PFSK-1 (cell line): ENCODE measurements around the gene RO60.

Experiments used
- FOXP2 ChIP-seq: optimal IDR thresholded peaks from 2 replicates; pipeline ENCODE3; 2011; ENCODE audit warnings: borderline replicate concordance, control low read depth, inconsistent platforms; ENCODE audit not compliant: insufficient read depth; ENCODE audit errors: extremely low read length, extremely low read depth
- POLR2AphosphoS5 ChIP-seq: IDR thresholded peaks from 2 replicates; pipeline ENCODE4 v1.6.1; 2012; ENCODE audit warnings: low read depth, mild to moderate bottlenecking, control low read depth, low read length, moderate library complexity
- REST ChIP-seq, 2 experiments: IDR thresholded peaks; 2 replicates each; pipeline versions ENCODE4 v1.6.1 to v1.8.0; 2011 to 2012; ENCODE audit warnings: low read depth in 2 of 2, low read length in 2 of 2, control low read depth in 1 of 2, inconsistent platforms in 1 of 2, mild to moderate bottlenecking in 1 of 2, moderate library complexity in 1 of 2; ENCODE audit not compliant: insufficient read depth in 1 of 2
- SIN3A ChIP-seq: IDR thresholded peaks from 2 replicates; pipeline ENCODE4 v1.6.1; 2012; ENCODE audit warnings: mild to moderate bottlenecking, low read length, moderate library complexity, borderline replicate concordance; ENCODE audit not compliant: insufficient read depth
- TAF1 ChIP-seq: IDR thresholded peaks from 2 replicates; pipeline ENCODE4 v1.6.1; 2012; ENCODE audit warnings: low read length, control low read depth, borderline replicate concordance; ENCODE audit not compliant: insufficient read depth

The RO60 gene

GRCh38 chr1:193062698-193063463 is 3.5 kb downstream of the RO60 start:
- no peak for TF ChIP-seq TAF1
- no peak for TF ChIP-seq REST (IDR thresholded peaks at IDR 0.05; ENCODE audit: insufficient read depth in 1 of 2, low read depth in 2 of 2, low read length in 2 of 2)
- no peak for TF ChIP-seq POLR2AphosphoS5
- no peak for TF ChIP-seq FOXP2
- TF ChIP-seq SIN3A: no peak

GRCh38 chr1:193065954-193066353 is 6.5 kb downstream of the RO60 start:
- TF ChIP-seq POLR2AphosphoS5: no peak
- TF ChIP-seq REST (IDR thresholded peaks at IDR 0.05; ENCODE audit: insufficient read depth in 1 of 2, low read depth in 2 of 2, low read length in 2 of 2): no peak
- TF ChIP-seq FOXP2: no peak
- TF ChIP-seq TAF1: no peak

- TF ChIP-seq SIN3A (no peak), FOXP2 (no peak), POLR2AphosphoS5 (no peak), REST (IDR thresholded peaks at IDR 0.05; ENCODE audit: insufficient read depth in 1 of 2, low read depth in 2 of 2, low read length in 2 of 2) (no peak), TAF1 (no peak)
Observed at GRCh38 chr1:193066606-193067005, 7.2 kb downstream of the RO60 start.

GRCh38 chr1:193068013-193068412 is 8.6 kb downstream of the RO60 start:
- TF ChIP-seq REST (IDR thresholded peaks at IDR 0.05; ENCODE audit: insufficient read depth in 1 of 2, low read depth in 2 of 2, low read length in 2 of 2) (no peak), SIN3A (no peak), TAF1 (no peak), FOXP2 (no peak), POLR2AphosphoS5 (no peak)
